MM.1S (cell line): ENCODE measurements around the gene DNAI4.

Experiments
- CTCF ChIP-seq: fragments of 300-600 bp; sonication (generic); IDR thresholded peaks from 2 replicates; pipeline ENCODE4 v1.5.1; 2016; ENCODE audit warnings: antibody characterized with exemption, low read length, mixed read lengths
- EZH2 ChIP-seq: fragments of 300-600 bp; sonication (generic); optimal IDR thresholded peaks from 2 replicates; pipeline ENCODE3; 2017; ENCODE audit warnings: low read depth, mild to moderate bottlenecking, antibody characterized with exemption, low read length, mixed read lengths

DNA sequence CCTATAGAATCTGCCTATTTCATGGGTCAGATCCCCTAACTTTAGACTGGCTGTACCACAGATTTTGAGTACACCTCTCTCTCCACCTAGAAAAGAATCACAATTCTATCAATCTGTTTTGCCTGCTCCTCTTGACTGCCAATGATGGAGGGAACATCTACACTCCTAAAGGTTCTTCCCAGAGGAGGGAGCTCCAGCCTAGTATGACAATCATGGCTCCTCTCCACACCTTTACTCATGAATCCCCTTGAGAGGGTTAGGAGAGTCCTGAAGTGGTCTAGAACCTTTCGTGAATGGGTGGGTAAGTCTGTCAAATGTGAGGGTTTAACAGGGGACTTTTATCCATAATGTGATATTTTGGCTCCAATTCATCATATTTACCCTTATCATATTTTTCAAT, 48.0 kb downstream of the DNAI4 start:
- TF ChIP-seq CTCF (no peak), EZH2 (no peak)
